Fibroblast of the aortic adventitia (primary cell): ENCODE data around the gene SLC2A9. TPM values are rescaled to one million over a fixed set of nuclear protein-coding genes. Genes with fewer than 3 reads are reported as not detected.

ENCODE experiments used
- DNase-seq: peaks from one replicate; pipeline ENCODE4 v3.0.0-alpha.2; 2010; ENCODE audit warnings: low read depth
- H3K4me3 ChIP-seq: 2 replicates; pipeline ENCODE4 v1.5.1; 2011; ENCODE audit warnings: low read depth, mild to moderate bottlenecking, control low read depth, low read length, moderate library complexity
- CTCF ChIP-seq: IDR thresholded peaks from 2 replicates; pipeline ENCODE4 v1.5.1; 2011; ENCODE audit warnings: mild to moderate bottlenecking, low read length, control low read depth, inconsistent platforms; ENCODE audit not compliant: insufficient read depth
- total RNA-seq: library from RNA; depleted of rRNA; stranded (reverse); fragments of >200 nt; gene quantifications from 2 replicates; pipeline ENCODE4 v1.2.3, GENCODE V29; 2012; ENCODE audit warnings: low replicate concordance

SLC2A9 gene
- total RNA-seq, 1 donor, result 0.90 TPM

DNA sequence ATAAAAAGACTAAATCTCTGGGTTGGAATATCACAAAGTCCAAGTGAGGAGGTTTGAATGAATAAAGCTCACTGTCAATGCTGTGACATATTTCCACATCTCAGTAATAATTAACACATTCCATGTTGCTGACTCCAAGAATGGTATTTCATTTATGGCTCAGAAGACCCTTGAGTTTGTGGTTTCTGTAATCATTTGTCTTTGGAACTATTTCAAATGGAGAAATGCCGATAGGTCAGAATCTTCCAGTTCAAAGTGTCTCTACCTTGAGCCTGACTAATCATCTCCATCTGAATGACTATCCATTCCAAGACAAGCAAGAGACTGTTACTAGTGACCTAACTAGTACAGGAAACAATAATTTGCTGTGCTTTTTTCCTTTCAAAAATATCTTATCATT is 24.2 kb upstream of the SLC2A9 start:
- TF ChIP-seq CTCF, result no peak
- no peak for DNase-seq
- no peak overlapping the region for H3K4me3 ChIP-seq

DNA sequence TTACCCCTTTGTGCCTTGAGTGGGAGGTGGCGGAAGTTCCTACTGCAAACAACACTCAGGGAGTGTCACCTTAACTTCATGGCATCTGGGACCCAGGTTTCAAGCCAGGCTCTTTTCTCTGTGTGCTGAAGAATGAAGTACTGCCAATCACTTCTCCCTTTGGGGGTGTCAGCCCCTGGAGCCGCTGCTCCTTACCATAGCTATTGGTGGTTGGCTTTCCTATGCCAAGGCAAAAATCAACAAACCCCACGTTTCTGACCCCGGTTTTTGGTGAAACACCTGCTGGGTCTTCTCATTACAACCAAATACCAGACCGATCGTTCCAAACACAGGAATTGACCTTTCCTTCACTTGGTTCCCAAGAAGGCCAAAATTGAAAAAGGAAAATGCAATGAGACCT is 19.7 kb upstream of the SLC2A9 start:
- no peak overlapping the region for H3K4me3 ChIP-seq
- no peak for DNase-seq
- TF ChIP-seq CTCF, result no peak

- no peak for DNase-seq
- no peak for TF ChIP-seq CTCF
- no peak overlapping the region for H3K4me3 ChIP-seq
These were observed 19.0 kb upstream of the SLC2A9 start for GRCh38 chr4:10040049-10040892.

- no peak for TF ChIP-seq CTCF
- no peak overlapping the region for H3K4me3 ChIP-seq
- no peak for DNase-seq
These were observed 15.6 kb upstream of the SLC2A9 start for GRCh38 chr4:10036807-10037342.

DNA sequence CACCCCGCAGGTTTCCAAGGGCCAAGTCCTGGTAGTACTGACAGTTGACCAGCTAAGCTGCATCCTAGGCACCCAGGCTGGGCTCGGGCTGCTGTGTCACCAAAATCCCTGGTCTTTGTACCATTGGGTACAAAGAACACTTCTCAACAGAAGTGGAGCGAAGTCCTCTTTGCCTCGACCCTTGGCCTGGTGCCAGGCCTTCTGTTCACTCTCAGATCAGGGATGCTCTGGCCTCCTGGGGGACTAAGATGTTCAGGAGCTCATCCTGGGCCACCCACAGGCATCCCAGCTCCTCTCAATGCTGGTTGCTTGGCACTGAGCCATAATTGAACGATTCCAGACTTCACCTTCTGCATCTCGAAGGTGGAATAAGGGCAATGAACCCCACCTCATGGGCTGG is 13.8 kb upstream of the SLC2A9 start:
- DNase-seq, result no peak
- no peak overlapping the region for H3K4me3 ChIP-seq
- no peak for TF ChIP-seq CTCF

- no peak for DNase-seq
- TF ChIP-seq CTCF, result no peak
- no peak overlapping the region for H3K4me3 ChIP-seq
These were observed 13.4 kb upstream of the SLC2A9 start for GRCh38 chr4:10034612-10035104.

DNA sequence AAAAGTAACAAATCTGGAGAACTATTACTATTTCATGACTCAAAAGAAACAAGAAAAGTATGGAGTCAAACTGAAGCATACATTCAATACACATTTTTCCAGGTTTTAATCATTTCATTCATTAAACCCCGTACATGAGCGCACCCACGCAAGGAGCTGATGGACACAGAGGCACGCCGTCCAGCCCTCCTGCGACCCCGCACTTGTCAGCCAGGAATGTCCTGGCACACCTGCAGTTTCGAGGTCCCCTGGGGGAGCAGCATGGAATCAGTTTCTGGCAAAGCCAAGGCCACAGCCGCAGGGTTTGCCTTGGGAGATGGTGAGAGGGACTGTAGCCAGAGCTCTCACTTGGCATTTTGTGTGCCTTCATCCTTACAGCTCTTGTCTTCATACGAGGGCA is 12.8 kb upstream of the SLC2A9 start:
- no peak for TF ChIP-seq CTCF
- H3K4me3 ChIP-seq, result no peak overlapping the region
- DNase-seq, result no peak
